Natural killer cell (primary cell): ENCODE data around the gene PDK2. TPM values are rescaled to one million over a fixed set of nuclear protein-coding genes. Genes with fewer than 3 reads are reported as not detected.
A peak's percentile ranks its signal among the peaks of the same experiment; 100 is the strongest.

Source experiments
- ATAC-seq, 3 donors: fragments of 150-1000 bp in 2 of 3; fragments of 200-7000 bp in 1 of 3; cut with Tn5 transposase; 1 replicate in 1 of 3; 2 replicates in 2 of 3; pipeline ENCODE4 v1.10.0; 2021; ENCODE audit warnings: mild to moderate bottlenecking in 2 of 3, moderate library complexity in 2 of 3
- DNase-seq, 2 donors: peaks; one replicate each; pipeline versions ENCODE4 v3.0.0 to v3.0.0-alpha.2; 2013 to 2021; ENCODE audit warnings: mixed read lengths in 1 of 2
- H3K27ac ChIP-seq: one replicate; pipeline ENCODE4 v1.5.1; 2013; ENCODE audit warnings: mild to moderate bottlenecking, low read length
- H3K27me3 ChIP-seq: one replicate; pipeline ENCODE4 v1.6.1; 2013; ENCODE audit warnings: low read length; ENCODE audit not compliant: control insufficient read depth, insufficient read depth
- H3K36me3 ChIP-seq: one replicate; pipeline ENCODE4 v1.6.1; 2013; ENCODE audit warnings: low read length; ENCODE audit not compliant: control insufficient read depth, insufficient read depth
- H3K4me1 ChIP-seq: one replicate; pipeline ENCODE4 v1.6.1; 2013; ENCODE audit warnings: low read length; ENCODE audit not compliant: control insufficient read depth, insufficient read depth
- H3K4me3 ChIP-seq: one replicate; pipeline ENCODE4 v1.5.1; 2013; ENCODE audit warnings: low read length
- H3K9me3 ChIP-seq: one replicate; pipeline ENCODE4 v1.6.1; 2013; ENCODE audit warnings: low read length; ENCODE audit not compliant: control insufficient read depth, insufficient read depth
- H3K27ac Mint-ChIP-seq, 2 donors: one replicate each; pipeline ENCODE4 v1.8.0; 2022; ENCODE audit warnings: mild to moderate bottlenecking in 2 of 2, mixed read lengths in 2 of 2, moderate library complexity in 1 of 2
- H3K27me3 Mint-ChIP-seq, 2 donors: one replicate each; pipeline ENCODE4 v1.8.0; 2022; ENCODE audit warnings: low read depth in 2 of 2, mixed read lengths in 2 of 2
- H3K36me3 Mint-ChIP-seq: one replicate; pipeline ENCODE4 v1.8.0; 2022; ENCODE audit warnings: mixed read lengths
- H3K4me1 Mint-ChIP-seq, 2 donors: one replicate each; pipeline ENCODE4 v1.8.0; 2022; ENCODE audit warnings: mixed read lengths in 2 of 2
- H3K4me3 Mint-ChIP-seq: one replicate; pipeline ENCODE4 v1.8.0; 2022; ENCODE audit warnings: mild to moderate bottlenecking, moderate library complexity, mixed read lengths
- H3K9me3 Mint-ChIP-seq, 2 donors: one replicate each; pipeline ENCODE4 v1.8.0; 2022; ENCODE audit warnings: mixed read lengths in 2 of 2
- WGBS: methylation state at CpG from one replicate; pipeline ENCODE4 v1.1.7; 2013; ENCODE audit warnings: missing lambda C conversion rate; ENCODE audit not compliant: insufficient coverage; 5-methylcytosine and 5-hydroxymethylcytosine counted together
- intact Hi-C: fragments of 100-400 bp; cut with micrococcal nuclease; formaldehyde crosslinking; loops from one replicate; pipeline ENCODE4 v1.14.2; 2022
- total RNA-seq, 4 donors: library from RNA; stranded (reverse); fragments of 120-200 nt in 1 of 4; gene quantifications; one replicate each; pipeline versions ENCODE4 v1.2.3 to v1.2.4, GENCODE V29; 2013 to 2022
- TF ChIP-seq, protein P1 (sequence below): fragments of 200-600 bp; IDR thresholded peaks from one replicate; pipeline ENCODE4 v1.8.0; 2022; ENCODE audit warnings: antibody characterized with exemption

The PDK2 gene
- total RNA-seq, 3 donors from 2014 or later (not counting 1 experiment from before 2014, with no cell fraction given): 23.2 to 32.9 (median 23.6) TPM

- intact Hi-C loops: loop anchor here (5.0 kb wide), 1 partner anchor 57 kb away; the partner anchor contains the start of gene PDK2
- TF ChIP-seq, protein P1, sequence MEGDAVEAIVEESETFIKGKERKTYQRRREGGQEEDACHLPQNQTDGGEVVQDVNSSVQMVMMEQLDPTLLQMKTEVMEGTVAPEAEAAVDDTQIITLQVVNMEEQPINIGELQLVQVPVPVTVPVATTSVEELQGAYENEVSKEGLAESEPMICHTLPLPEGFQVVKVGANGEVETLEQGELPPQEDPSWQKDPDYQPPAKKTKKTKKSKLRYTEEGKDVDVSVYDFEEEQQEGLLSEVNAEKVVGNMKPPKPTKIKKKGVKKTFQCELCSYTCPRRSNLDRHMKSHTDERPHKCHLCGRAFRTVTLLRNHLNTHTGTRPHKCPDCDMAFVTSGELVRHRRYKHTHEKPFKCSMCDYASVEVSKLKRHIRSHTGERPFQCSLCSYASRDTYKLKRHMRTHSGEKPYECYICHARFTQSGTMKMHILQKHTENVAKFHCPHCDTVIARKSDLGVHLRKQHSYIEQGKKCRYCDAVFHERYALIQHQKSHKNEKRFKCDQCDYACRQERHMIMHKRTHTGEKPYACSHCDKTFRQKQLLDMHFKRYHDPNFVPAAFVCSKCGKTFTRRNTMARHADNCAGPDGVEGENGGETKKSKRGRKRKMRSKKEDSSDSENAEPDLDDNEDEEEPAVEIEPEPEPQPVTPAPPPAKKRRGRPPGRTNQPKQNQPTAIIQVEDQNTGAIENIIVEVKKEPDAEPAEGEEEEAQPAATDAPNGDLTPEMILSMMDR: no peak
- Mint-ChIP-seq H3K4me3 (peak overlapping the region; percentile 6), H3K4me1 (peaks cover 13 to 25% of the 10 kb centered on the region in 2 donors), H3K36me3 (no peaks in the 10 kb centered on the region), H3K9me3 (no peaks in the 10 kb centered on the region), H3K27ac (peak overlapping the region in 1 of 2 donors; percentile 86), H3K27me3 (no peaks in the 10 kb centered on the region)
- DNase-seq (no peak), ATAC-seq (no peak)
- Histone ChIP-seq H3K27ac (no peak overlapping the region), H3K9me3 (no peaks in the 10 kb centered on the region), H3K36me3 (no peaks in the 10 kb centered on the region), H3K27me3 (no peaks in the 10 kb centered on the region), H3K4me1 (peaks cover 35% of the 10 kb centered on the region), H3K4me3 (no peak overlapping the region)
- WGBS: 78% methylated on average over 13 of the region's 16 CpGs
Measured at GRCh38 chr17:50153650-50154575, 58.8 kb downstream of the PDK2 start.

DNA sequence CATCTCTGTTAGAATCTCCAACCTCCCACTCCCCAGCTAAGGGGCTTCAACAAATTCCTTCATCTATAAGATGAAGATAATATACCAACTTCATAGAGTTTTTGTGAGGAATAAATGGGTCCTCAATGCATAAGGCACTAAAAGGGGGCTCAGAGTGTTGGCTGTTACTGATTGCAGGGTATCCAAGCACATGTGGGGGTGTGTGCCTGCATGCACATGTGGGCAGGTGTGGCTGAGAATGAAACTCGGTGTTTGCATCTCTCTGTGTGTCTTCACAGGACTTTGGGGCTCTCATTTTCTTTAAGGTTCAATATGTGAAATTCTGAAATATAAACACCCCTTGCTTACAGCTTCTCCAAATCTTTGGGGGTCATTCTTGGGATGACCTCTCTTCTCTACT lies 59.5 kb downstream of the PDK2 start:
- peak overlapping the region; percentile 6 for H3K4me3 Mint-ChIP-seq
- H3K27ac Mint-ChIP-seq: peak overlapping the region in 1 of 2 donors; percentile 14
- Histone ChIP-seq H3K27me3 (no peaks in the 10 kb centered on the region), H3K9me3 (no peaks in the 10 kb centered on the region), H3K36me3 (no peaks in the 10 kb centered on the region), H3K4me3 (no peak overlapping the region), H3K27ac (no peak overlapping the region), H3K4me1 (peaks cover 35% of the 10 kb centered on the region)
- DNase-seq: no peak
- no peaks in the 10 kb centered on the region for H3K27me3 Mint-ChIP-seq
- ATAC-seq: no peak
- H3K4me1 Mint-ChIP-seq: peaks cover 13 to 20% of the 10 kb centered on the region in 2 donors
- WGBS: 67% methylated on average over 1 of the region's 1 CpG
- H3K36me3 Mint-ChIP-seq: no peaks in the 10 kb centered on the region
- H3K9me3 Mint-ChIP-seq: no peaks in the 10 kb centered on the region
- TF ChIP-seq, protein P1: no peak
- intact Hi-C loops: loop anchor here (5.0 kb wide), 1 partner anchor 57 kb away; the partner anchor contains the start of gene PDK2

DNA sequence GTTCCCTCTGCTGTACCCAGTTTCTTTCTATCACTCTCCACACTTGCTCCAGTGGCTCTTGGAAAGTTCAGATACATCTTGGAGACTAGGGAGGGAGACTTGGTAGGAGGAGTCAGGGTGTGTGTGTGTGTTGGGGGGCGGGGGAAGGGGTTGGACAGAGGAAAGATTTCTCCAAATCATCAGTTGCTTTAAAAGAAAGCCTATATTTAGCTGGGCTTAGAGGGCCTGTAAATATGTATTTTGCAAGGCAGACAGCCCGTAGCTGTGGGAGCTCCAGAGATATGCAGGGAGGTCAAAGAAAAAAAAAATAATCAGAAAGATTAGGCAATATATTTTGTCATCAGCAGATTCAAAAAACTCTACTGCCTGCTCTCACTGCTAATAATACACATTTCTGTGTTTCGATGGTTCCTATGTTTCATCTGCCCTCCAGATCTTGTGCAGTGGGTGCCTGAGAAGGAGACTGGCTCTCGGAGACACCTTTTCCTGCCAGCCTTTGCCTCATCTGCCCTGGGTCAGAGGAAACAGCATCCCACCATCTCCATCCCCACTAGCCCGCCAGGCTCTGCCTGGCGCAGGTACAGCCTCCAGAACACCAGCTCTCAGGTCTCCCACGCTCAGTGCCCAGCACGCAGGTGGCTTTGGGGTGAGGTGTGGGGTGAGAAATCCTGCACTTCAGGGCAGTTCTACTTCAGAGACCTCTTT lies 60.1 kb downstream of the PDK2 start:
- 88% methylated on average over 8 of the region's 8 CpGs for WGBS
- Histone ChIP-seq H3K4me1 (peaks cover 35% of the 10 kb centered on the region), H3K36me3 (no peaks in the 10 kb centered on the region), H3K27ac (no peak overlapping the region), H3K27me3 (no peaks in the 10 kb centered on the region), H3K9me3 (no peaks in the 10 kb centered on the region), H3K4me3 (no peak overlapping the region)
- Mint-ChIP-seq H3K36me3 (no peaks in the 10 kb centered on the region), H3K4me1 (peaks cover 13 to 20% of the 10 kb centered on the region in 2 donors), H3K27me3 (no peaks in the 10 kb centered on the region), H3K27ac (no peak overlapping the region), H3K4me3 (no peak overlapping the region), H3K9me3 (no peaks in the 10 kb centered on the region)
- intact Hi-C loops: no loop called here
- DNase-seq (no peak), ATAC-seq (no peak)
- TF ChIP-seq, protein P1: no peak
